Tibial artery (tissue), 4 donors: ENCODE data around the gene PSEN1.

Source experiments
- DNase-seq, 2 donors: peaks; one replicate each; pipeline ENCODE4 v3.0.0-alpha.2; 2019
- H3K27ac ChIP-seq, 2 donors: fragments of 200-600 bp; sonication (generic) in 1 of 2; 1 replicate in 1 of 2; 2 replicates in 1 of 2; pipeline ENCODE4 v1.5.1; 2018 to 2019; ENCODE audit warnings: mild to moderate bottlenecking in 1 of 2
- H3K27me3 ChIP-seq, 2 donors: fragments of 200-600 bp; sonication (generic) in 1 of 2; one replicate each; pipeline versions ENCODE4 v1.5.1 to v1.6.0; 2016 to 2019
- H3K36me3 ChIP-seq, 3 donors: fragments of 200-600 bp; sonication (generic) in 2 of 3; one replicate each; pipeline ENCODE4 v1.5.1; 2016 to 2019; ENCODE audit warnings: mild to moderate bottlenecking in 2 of 3
- H3K4me1 ChIP-seq, 4 donors: fragments of 200-600 bp; sonication (generic) in 2 of 4; 1 replicate in 3 of 4; 2 replicates in 1 of 4; pipeline ENCODE4 v1.5.1; 2016 to 2019
- H3K4me3 ChIP-seq, 2 donors: fragments of 200-600 bp; sonication (generic) in 1 of 2; 1 replicate in 1 of 2; 2 replicates in 1 of 2; pipeline ENCODE4 v1.5.1; 2018 to 2019; ENCODE audit warnings: mild to moderate bottlenecking in 2 of 2
- H3K9me3 ChIP-seq, 3 donors: fragments of 200-600 bp; sonication (generic) in 1 of 3; one replicate each; pipeline ENCODE4 v1.5.1; 2016 to 2019
- CTCF ChIP-seq, 2 experiments: fragments of 200-600 bp in 1 of 2; fragments of 450-650 bp in 1 of 2; IDR thresholded peaks; one replicate each; pipeline ENCODE4 v1.5.1; 2017 to 2019; ENCODE audit warnings: antibody characterized with exemption in 2 of 2, mild to moderate bottlenecking in 1 of 2, moderate library complexity in 1 of 2
- intact Hi-C: fragments of 100-400 bp; cut with DNase I; formaldehyde crosslinking; loops from one replicate; pipeline ENCODE4 v1.15.0; 2023; ENCODE audit warnings: low total_unique reads

Gene PSEN1

GRCh38 chr14:73234029-73234428 is 97.7 kb downstream of the PSEN1 start:
- Histone ChIP-seq H3K27ac (no peak overlapping the region), H3K4me3 (no peak overlapping the region), H3K9me3 (no peaks in the 10 kb centered on the region), H3K4me1 (peaks cover 0 to 22% (median 19%) of the 10 kb centered on the region in 4 donors), H3K27me3 (peaks cover 0 to 55% of the 10 kb centered on the region in 2 donors), H3K36me3 (no peaks in the 10 kb centered on the region)
- DNase-seq: no peak
- intact Hi-C loops: no loop called here
- no peak for TF ChIP-seq CTCF (IDR thresholded peaks at IDR 0.05)

GRCh38 chr14:73234586-73235394 is 98.5 kb downstream of the PSEN1 start:
- Histone ChIP-seq H3K4me3 (no peak overlapping the region), H3K27ac (no peak overlapping the region), H3K36me3 (no peaks in the 10 kb centered on the region), H3K4me1 (peaks cover 0 to 28% (median 26%) of the 10 kb centered on the region in 4 donors), H3K9me3 (no peaks in the 10 kb centered on the region), H3K27me3 (peaks cover 0 to 57% of the 10 kb centered on the region in 2 donors)
- DNase-seq: peak in 1 of 2 donors; percentile 15
- no peak for TF ChIP-seq CTCF (IDR thresholded peaks at IDR 0.05)
- intact Hi-C loops: no loop called here

GRCh38 chr14:73235531-73236155 is 99.3 kb downstream of the PSEN1 start:
- Histone ChIP-seq H3K27me3 (peaks cover 0 to 66% of the 10 kb centered on the region in 2 donors), H3K4me3 (no peak overlapping the region)
- intact Hi-C loops: no loop called here

GRCh38 chr14:73236157-73236556 is 99.8 kb downstream of the PSEN1 start:
- TF ChIP-seq CTCF (IDR thresholded peaks at IDR 0.05): no peak
- no peaks in the 10 kb centered on the region for H3K9me3 ChIP-seq
- H3K27ac ChIP-seq: no peak overlapping the region
- peak in 1 of 2 donors; percentile 18 for DNase-seq
- H3K4me3 ChIP-seq: no peak overlapping the region
- intact Hi-C loops: no loop called here
- H3K27me3 ChIP-seq: peaks cover 0 to 71% of the 10 kb centered on the region in 2 donors
- peaks cover 0 to 39% (median 31%) of the 10 kb centered on the region in 4 donors for H3K4me1 ChIP-seq
- H3K36me3 ChIP-seq: no peaks in the 10 kb centered on the region

More at GRCh38 chr14:73235531-73236155, 99.3 kb downstream of the PSEN1 start:
- Histone ChIP-seq H3K9me3 (no peaks in the 10 kb centered on the region), H3K36me3 (no peaks in the 10 kb centered on the region), H3K27ac (no peak overlapping the region), H3K4me1 (peaks cover 0 to 35% (median 30%) of the 10 kb centered on the region in 4 donors)
- DNase-seq: peak in 1 of 2 donors; percentile 17
- TF ChIP-seq CTCF (IDR thresholded peaks at IDR 0.05): no peak

GRCh38 chr14:73236752-73237218 is 100.5 kb downstream of the PSEN1 start:
- H3K36me3 ChIP-seq: no peaks in the 10 kb centered on the region
- peaks cover 0 to 44% (median 31%) of the 10 kb centered on the region in 4 donors for H3K4me1 ChIP-seq
- no peaks in the 10 kb centered on the region for H3K9me3 ChIP-seq
- intact Hi-C loops: no loop called here
- no peak for DNase-seq
- TF ChIP-seq CTCF (IDR thresholded peaks at IDR 0.05): no peak
- no peak overlapping the region for H3K27ac ChIP-seq
- H3K27me3 ChIP-seq: peaks cover 0 to 77% of the 10 kb centered on the region in 2 donors
- no peak overlapping the region for H3K4me3 ChIP-seq
